Hematopoietic multipotent progenitor cell treated with erythropoietin and hydrocortisone succinate and interleukin-3 and kit ligand, for 4 days (in vitro differentiated cells): Measurements from ENCODE around the gene FBXW4.

Experiments
- DNase-seq: peaks from one replicate; pipeline ENCODE4 v3.0.0-alpha.2; 2015

FBXW4 gene

GRCh38 chr10:101563007-101563406 is 132.0 kb downstream of the FBXW4 start:
- DNase-seq: no peak

DNA sequence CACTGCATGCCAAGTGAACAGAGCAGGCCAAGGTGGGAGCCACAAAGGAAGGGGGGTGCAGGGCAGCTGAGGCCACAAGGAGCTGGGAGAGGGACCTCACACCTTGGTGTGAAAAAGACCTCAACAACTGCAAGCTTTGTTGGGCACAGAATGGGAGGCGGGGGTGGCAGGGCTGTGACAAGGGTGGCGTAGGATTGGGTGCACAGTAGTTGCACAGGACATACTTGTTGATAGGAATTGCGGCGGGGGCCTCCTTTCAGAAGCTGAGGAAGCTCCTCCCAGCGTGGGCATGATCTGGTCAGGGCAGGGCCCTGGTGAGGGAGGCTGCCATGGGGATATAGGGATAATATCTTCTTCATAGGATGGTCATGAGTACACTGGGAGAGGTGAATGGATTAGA is 132.7 kb downstream of the FBXW4 start:
- no peak for DNase-seq

GRCh38 chr10:101561068-101561915 is 133.7 kb downstream of the FBXW4 start:
- no peak for DNase-seq
